B cell (primary cell): ENCODE measurements around the gene ADAMTSL4.

Source experiments
- CTCF ChIP-seq: fragments of 200-600 bp; IDR thresholded peaks from one replicate; pipeline ENCODE4 v1.8.0; 2022; ENCODE audit warnings: antibody characterized with exemption, mild to moderate bottlenecking
- EZH2 ChIP-seq: IDR thresholded peaks from 2 replicates; pipeline ENCODE4 v1.6.1; 2012; ENCODE audit warnings: borderline replicate concordance, low read depth, mild to moderate bottlenecking, moderate library complexity, low read length; ENCODE audit not compliant: insufficient read depth, poor library complexity, severe bottlenecking

GRCh38 chr1:150530491-150531159, 18.6 kb upstream of the ADAMTSL4 start:
- TF ChIP-seq CTCF = no peak
- no peak for TF ChIP-seq EZH2
